T-helper 1 cell treated with Interleukin-12 subunit alpha and Interleukin-12 subunit beta and Interleukin-4 antibody, amounts not matched to agents 30 μg/mL and 1 μg/mL, for 36 hours (primary cell): ENCODE data around the gene EVPL.
"Not testable (repeated sequence)": the region's sequence is repeated elsewhere in the genome, so short reads cannot be mapped to it uniquely, and the experiment has no call there.

ENCODE experiments used
- H3K27ac Mint-ChIP-seq: one replicate; pipeline ENCODE4 v1.8.0; 2021; ENCODE audit warnings: mild to moderate bottlenecking, mixed read lengths
- H3K27me3 Mint-ChIP-seq: one replicate; pipeline ENCODE4 v1.8.0; 2021; ENCODE audit warnings: low read depth, mixed read lengths
- H3K36me3 Mint-ChIP-seq: one replicate; pipeline ENCODE4 v1.8.0; 2021; ENCODE audit warnings: low read depth, mixed read lengths
- H3K4me1 Mint-ChIP-seq: one replicate; pipeline ENCODE4 v1.8.0; 2021; ENCODE audit warnings: low read depth, mixed read lengths
- H3K4me3 Mint-ChIP-seq: one replicate; pipeline ENCODE4 v1.8.0; 2021; ENCODE audit warnings: mild to moderate bottlenecking, moderate library complexity, mixed read lengths
- H3K9me3 Mint-ChIP-seq: one replicate; pipeline ENCODE4 v1.8.0; 2021; ENCODE audit warnings: mixed read lengths

Gene EVPL

GRCh38 chr17:76027159-76027839 is at the start of gene EVPL:
Gene EVPL (minus strand): TSS chr17:76027306. CDS start chr17:76027198, 108 bp downstream.
- H3K9me3 Mint-ChIP-seq = no peaks in the 10 kb centered on the region
- H3K36me3 Mint-ChIP-seq = no peaks in the 10 kb centered on the region
- H3K27me3 Mint-ChIP-seq = no peaks in the 10 kb centered on the region
- H3K27ac Mint-ChIP-seq = no peak within 1 kb of the TSS
- H3K4me3 Mint-ChIP-seq = no peak within 1 kb of the TSS
- peaks cover 7% of the 10 kb centered on the region for H3K4me1 Mint-ChIP-seq

- Mint-ChIP-seq H3K27me3 (peaks cover 65% of the 10 kb centered on the region), H3K4me3 (peak overlapping the region; percentile 84), H3K36me3 (peaks cover 7% of the 10 kb centered on the region), H3K9me3 (no peaks in the 10 kb centered on the region), H3K27ac (no peak overlapping the region), H3K4me1 (peaks cover 19% of the 10 kb centered on the region)
Measured at GRCh38 chr17:76076146-76076764, 49.1 kb upstream of the EVPL start.

- peaks cover 65% of the 10 kb centered on the region for H3K27me3 Mint-ChIP-seq
- no peak overlapping the region for H3K27ac Mint-ChIP-seq
- H3K4me3 Mint-ChIP-seq = peak overlapping the region; percentile 45
- H3K36me3 Mint-ChIP-seq = peaks cover 7% of the 10 kb centered on the region
- peaks cover 24% of the 10 kb centered on the region for H3K4me1 Mint-ChIP-seq
- H3K9me3 Mint-ChIP-seq = no peaks in the 10 kb centered on the region
Measured at GRCh38 chr17:76075364-76076145, 48.4 kb upstream of the EVPL start.

- H3K27me3 Mint-ChIP-seq = peaks cover 61% of the 10 kb centered on the region
- peaks cover 7% of the 10 kb centered on the region for H3K36me3 Mint-ChIP-seq
- peak within 1 kb of the TSS; percentile 4 for H3K27ac Mint-ChIP-seq
- H3K4me1 Mint-ChIP-seq = peaks cover 30% of the 10 kb centered on the region
- H3K4me3 Mint-ChIP-seq = peak within 1 kb of the TSS; percentile 45
- no peaks in the 10 kb centered on the region for H3K9me3 Mint-ChIP-seq
Measured at GRCh38 chr17:76074390-76075363, 47.6 kb upstream of the EVPL start, which contains the start of gene GALR2. Gene GALR2 (plus strand): TSS chr17:76074781. CDS start chr17:76074884, 103 bp downstream.

- peaks cover 37% of the 10 kb centered on the region for H3K27me3 Mint-ChIP-seq
- peak within 1 kb of the TSS; percentile 94 for H3K27ac Mint-ChIP-seq
- peak within 1 kb of the TSS; percentile 97 for H3K4me3 Mint-ChIP-seq
- H3K9me3 Mint-ChIP-seq = no peaks in the 10 kb centered on the region
- H3K36me3 Mint-ChIP-seq = peaks cover 12% of the 10 kb centered on the region
- peaks cover 32% of the 10 kb centered on the region for H3K4me1 Mint-ChIP-seq
Measured at GRCh38 chr17:76072148-76072858, 45.2 kb upstream of the EVPL start, which contains the start of gene SRP68. Gene SRP68 (minus strand): TSS chr17:76072517. CDS start chr17:76072491, 26 bp downstream.

GRCh38 chr17:76071531-76072147 is 44.5 kb upstream of the EVPL start:
- Mint-ChIP-seq H3K4me3 (peak overlapping the region; percentile 97), H3K4me1 (peaks cover 30% of the 10 kb centered on the region), H3K27me3 (peaks cover 30% of the 10 kb centered on the region), H3K27ac (peak overlapping the region; percentile 94), H3K36me3 (peaks cover 15% of the 10 kb centered on the region), H3K9me3 (no peaks in the 10 kb centered on the region)

- Mint-ChIP-seq H3K27ac (no peak overlapping the region), H3K36me3 (peaks cover 46% of the 10 kb centered on the region), H3K4me1 (peaks cover 24% of the 10 kb centered on the region), H3K4me3 (no peak overlapping the region), H3K9me3 (no peaks in the 10 kb centered on the region), H3K27me3 (no peaks in the 10 kb centered on the region)
Measured at GRCh38 chr17:76065775-76066174, 38.7 kb upstream of the EVPL start.

GRCh38 chr17:76063875-76064546 is 36.9 kb upstream of the EVPL start:
- peak overlapping the region; percentile 37 for H3K27ac Mint-ChIP-seq
- H3K4me1 Mint-ChIP-seq = peaks cover 16% of the 10 kb centered on the region
- H3K9me3 Mint-ChIP-seq = no peaks in the 10 kb centered on the region
- peak overlapping the region; percentile 66 for H3K4me3 Mint-ChIP-seq
- H3K27me3 Mint-ChIP-seq = no peaks in the 10 kb centered on the region
- peaks cover 55% of the 10 kb centered on the region for H3K36me3 Mint-ChIP-seq

- not testable (repeated sequence) for H3K27me3 Mint-ChIP-seq, H3K4me3 Mint-ChIP-seq, H3K9me3 Mint-ChIP-seq, H3K27ac Mint-ChIP-seq, H3K4me1 Mint-ChIP-seq
- peaks cover 53% of the 10 kb centered on the region for H3K36me3 Mint-ChIP-seq
Measured at GRCh38 chr17:76058264-76058663, 31.2 kb upstream of the EVPL start.

GRCh38 chr17:76056882-76057281 is 29.8 kb upstream of the EVPL start:
- H3K27ac Mint-ChIP-seq = no peak overlapping the region
- H3K27me3 Mint-ChIP-seq = no peaks in the 10 kb centered on the region
- peaks cover 47% of the 10 kb centered on the region for H3K36me3 Mint-ChIP-seq
- no peak overlapping the region for H3K4me3 Mint-ChIP-seq
- H3K9me3 Mint-ChIP-seq = no peaks in the 10 kb centered on the region
- H3K4me1 Mint-ChIP-seq = peaks cover 4% of the 10 kb centered on the region

- H3K27me3 Mint-ChIP-seq = no peaks in the 10 kb centered on the region
- H3K4me1 Mint-ChIP-seq = peaks cover 10% of the 10 kb centered on the region
- peaks cover 52% of the 10 kb centered on the region for H3K36me3 Mint-ChIP-seq
- H3K27ac Mint-ChIP-seq = no peak overlapping the region
- no peak overlapping the region for H3K4me3 Mint-ChIP-seq
- H3K9me3 Mint-ChIP-seq = no peaks in the 10 kb centered on the region
Measured at GRCh38 chr17:76054112-76054476, 27.0 kb upstream of the EVPL start.

GRCh38 chr17:76053246-76054111 is 26.4 kb upstream of the EVPL start:
- Mint-ChIP-seq H3K4me1 (peaks cover 10% of the 10 kb centered on the region), H3K27me3 (no peaks in the 10 kb centered on the region), H3K27ac (no peak overlapping the region), H3K36me3 (peaks cover 51% of the 10 kb centered on the region), H3K9me3 (no peaks in the 10 kb centered on the region), H3K4me3 (no peak overlapping the region)
